COLO668 (cell line): ENCODE data around the gene DNAJC25.
"Not testable (repeated sequence)": the region's sequence is repeated elsewhere in the genome, so short reads cannot be mapped to it uniquely, and the experiment has no call there.

Source experiments
- DNase-seq: peaks from one replicate; lab custom pipeline; 2025; ENCODE audit not compliant: unreplicated experiment; lab: John Stamatoyannopoulos, UW

DNAJC25 gene

GRCh38 chr9:111663301-111663823 lies 32.2 kb downstream of the DNAJC25 start:
- no peak for DNase-seq

- no peak for DNase-seq
These were observed 37.0 kb downstream of the DNAJC25 start for GRCh38 chr9:111668026-111668573.

DNA sequence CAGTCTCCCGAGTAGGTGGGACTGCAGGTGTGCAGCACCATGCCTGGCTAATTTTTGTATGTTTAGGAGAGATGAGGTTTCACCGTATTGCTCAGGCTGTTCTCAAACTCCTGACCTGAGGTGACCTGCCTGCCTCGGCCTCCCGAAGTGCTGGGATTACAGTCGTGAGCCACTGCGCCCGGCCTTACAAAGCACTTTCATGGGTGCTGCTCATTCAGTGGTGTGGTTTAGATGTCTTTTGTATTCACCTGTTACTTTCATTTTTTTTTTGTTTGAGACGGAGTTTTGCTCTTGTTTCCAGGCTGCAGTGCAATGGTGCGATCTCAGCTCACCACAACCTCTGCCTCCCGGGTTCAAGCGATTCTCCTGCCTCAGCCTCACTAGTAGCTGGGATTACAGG lies 37.5 kb downstream of the DNAJC25 start:
- DNase-seq: not testable (repeated sequence)

DNA sequence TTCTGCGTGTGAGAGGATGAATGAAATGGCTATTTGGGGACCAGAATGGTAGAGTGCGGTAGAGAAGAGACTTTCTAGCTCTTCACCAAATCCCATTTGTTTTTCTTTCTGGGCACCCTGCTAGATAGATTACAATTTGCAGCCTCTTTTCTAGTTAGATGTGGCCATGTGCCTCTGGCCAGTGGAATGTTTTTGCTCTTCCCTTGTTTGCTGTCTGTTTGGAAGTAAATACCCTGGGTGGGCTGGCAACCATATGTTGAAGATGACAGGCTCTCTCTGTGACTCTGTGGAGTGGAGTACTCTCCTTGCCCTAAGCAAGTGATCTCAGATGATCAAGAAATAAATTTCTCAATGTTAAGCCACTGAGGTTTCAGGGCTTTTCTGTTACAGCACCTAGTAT lies 43.2 kb downstream of the DNAJC25 start:
- no peak for DNase-seq

- DNase-seq: no peak
These were observed 45.0 kb downstream of the DNAJC25 start for GRCh38 chr9:111676116-111676515.

DNA sequence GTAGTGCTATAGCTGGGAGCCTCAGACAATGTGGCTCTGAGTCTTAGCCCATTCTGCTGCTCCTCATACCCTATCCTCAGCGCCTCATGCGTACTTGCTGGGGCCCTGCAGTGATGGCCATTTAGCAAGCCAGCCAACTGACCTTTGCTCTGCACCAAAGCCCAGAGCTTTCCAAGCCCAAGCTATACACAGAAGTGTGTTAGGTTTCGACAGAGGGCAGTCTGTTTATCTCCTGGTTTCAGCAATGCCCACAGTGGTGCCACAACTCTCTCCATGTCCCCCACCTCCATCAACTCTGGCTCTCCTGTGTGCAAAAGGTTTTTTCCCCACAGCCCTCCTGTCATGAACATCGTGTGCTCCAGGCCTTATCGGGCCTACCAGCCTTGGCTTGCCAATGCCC lies 47.2 kb downstream of the DNAJC25 start:
- no peak for DNase-seq

DNA sequence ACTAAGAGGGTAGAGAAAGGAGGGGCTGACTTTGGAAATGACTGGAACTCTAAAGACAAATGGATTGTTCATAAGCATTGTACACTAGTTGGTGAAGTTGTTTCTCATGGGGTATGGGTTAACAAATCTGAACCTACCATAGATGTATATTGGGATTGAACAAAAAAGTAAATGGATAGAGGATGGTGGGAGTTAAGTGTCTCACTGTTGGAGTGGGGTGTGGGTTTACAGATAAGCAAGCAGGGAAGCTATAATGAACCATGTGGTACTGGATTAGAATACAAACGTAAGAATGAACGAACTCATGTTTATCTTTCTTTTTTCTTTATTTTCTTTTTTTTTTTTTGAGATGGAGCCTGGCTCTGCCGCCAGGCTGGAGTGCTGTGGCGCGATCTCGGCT lies 48.1 kb downstream of the DNAJC25 start:
- DNase-seq: no peak

- DNase-seq: no peak
These were observed 52.3 kb downstream of the DNAJC25 start for GRCh38 chr9:111683392-111683791.

DNA sequence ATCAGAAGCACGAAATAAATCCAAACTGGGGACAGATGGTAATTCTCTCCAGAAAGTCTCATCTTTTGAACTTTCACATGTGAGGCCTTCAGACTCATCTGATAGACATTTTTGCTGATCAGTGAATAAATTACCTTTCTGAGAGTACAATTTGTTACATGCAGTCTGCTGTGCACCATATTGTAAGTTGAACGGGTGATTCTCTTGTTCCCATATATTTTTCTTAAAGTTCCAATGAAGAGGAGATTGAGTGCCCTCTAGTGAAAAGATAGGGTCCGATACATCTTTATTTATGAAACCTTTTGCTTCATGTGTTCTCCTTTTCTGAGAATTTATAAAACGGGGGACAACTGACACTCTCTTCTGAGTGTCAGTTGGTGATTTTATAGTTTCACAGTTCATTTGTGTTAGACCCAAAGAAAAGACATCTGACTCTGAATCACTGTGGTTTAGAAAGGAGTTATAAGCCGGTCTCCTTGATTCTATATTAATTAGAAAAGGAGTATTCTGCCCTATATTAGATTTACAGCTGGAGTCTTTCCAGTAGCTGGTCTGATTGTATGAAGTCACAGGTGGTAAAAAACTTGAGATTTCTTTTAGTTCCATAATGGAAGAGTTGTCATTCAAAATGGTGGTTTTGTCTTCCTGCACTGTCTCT lies 60.7 kb downstream of the DNAJC25 start:
- no peak for DNase-seq

DNA sequence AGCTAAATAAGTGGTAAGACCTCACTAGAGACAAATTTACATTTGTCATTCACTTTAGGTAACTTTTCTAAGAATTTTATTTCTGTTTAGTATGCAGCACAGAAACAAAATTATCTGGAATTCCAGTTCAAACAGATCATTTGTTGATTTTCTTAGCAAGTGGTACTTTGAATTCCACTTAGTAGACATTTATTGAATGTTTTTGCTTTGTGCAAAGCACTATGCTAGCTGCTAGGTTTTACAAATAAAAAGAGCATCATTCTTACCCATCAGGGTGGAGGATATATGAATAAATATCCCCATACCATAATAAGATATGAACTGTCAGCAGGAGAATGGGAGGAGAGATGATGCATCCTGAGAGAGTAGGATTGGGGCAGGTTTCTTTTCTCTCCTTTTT lies 65.7 kb downstream of the DNAJC25 start:
- DNase-seq: no peak

DNA sequence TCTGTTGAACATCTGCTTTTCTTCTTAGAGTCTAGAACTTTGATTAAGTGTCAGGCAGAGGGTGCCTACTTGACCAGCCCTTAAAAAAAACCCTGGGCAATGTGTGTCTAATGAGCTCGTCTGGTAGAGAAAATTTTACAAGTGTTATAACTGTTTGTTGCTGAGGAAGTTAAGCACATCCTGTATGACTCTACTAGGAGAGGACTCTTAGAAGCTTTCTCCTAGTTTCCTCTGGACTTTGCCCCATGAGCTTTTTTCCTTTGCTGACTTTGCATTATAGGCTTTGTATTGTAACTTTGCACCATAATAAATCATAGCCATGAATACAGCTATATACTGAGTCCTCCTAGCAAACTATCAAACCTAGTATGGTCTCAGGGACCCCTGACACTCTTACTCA lies 69.6 kb downstream of the DNAJC25 start:
- no peak for DNase-seq
